ENCODE data around the gene SGF29. TPM values are rescaled to one million over a fixed set of nuclear protein-coding genes. Genes with fewer than 3 reads are reported as not detected.

The SGF29 gene
- polyA plus RNA-seq, 3 donors: 14.0 to 24.3 (median 18.8) TPM

GRCh38 chr16:28602529-28602928 is 48.8 kb downstream of the SGF29 start:
- Histone ChIP-seq H3K9me3 (replicated peaks in 1 of 2; ENCODE audit: control insufficient read depth in 1 of 2, insufficient read depth in 1 of 2, low read length in 2 of 2) (no peaks in the 10 kb centered on the region), H3K4me1 (ENCODE audit: control insufficient read depth in 1 of 2, insufficient read depth in 2 of 2, low read length in 2 of 2) (peaks cover 7 to 8% of the 10 kb centered on the region in 2 donors), H3K79me2 (ENCODE audit: insufficient read depth, low read length) (no peaks in the 10 kb centered on the region), H3K4me3 (replicated peaks in 1 of 3; ENCODE audit: low read depth in 2 of 3, low read length in 3 of 3) (no peak overlapping the region), H3K27ac (ENCODE audit: low read depth in 1 of 2, low read length in 2 of 2) (no peak overlapping the region), H2AFZ (ENCODE audit: insufficient read depth, low read depth, low read length, poor library complexity, severe bottlenecking) (no peak overlapping the region), H4K20me1 (ENCODE audit: insufficient read depth, low read length) (peaks cover 9% of the 10 kb centered on the region), H3K9ac (ENCODE audit: insufficient read depth, low read length, poor library complexity, severe bottlenecking) (no peak overlapping the region), H3K36me3 (replicated peaks in 1 of 2; ENCODE audit: control insufficient read depth in 1 of 2, insufficient read depth in 2 of 2, low read length in 2 of 2) (peaks cover 18 to 23% of the 10 kb centered on the region in 2 donors), H3K27me3 (ENCODE audit: control insufficient read depth in 2 of 2, insufficient read depth in 2 of 2, low read length in 2 of 2) (no peaks in the 10 kb centered on the region), H3K4me2 (replicated peaks; ENCODE audit: extremely low read depth, low read length, poor library complexity, severe bottlenecking) (no peak overlapping the region)
- intact Hi-C loops (cut with micrococcal nuclease): no loop called here
- no peak overlapping the region for H3K27ac Mint-ChIP-seq
- no peaks in the 10 kb centered on the region for H3K9me3 Mint-ChIP-seq
- H3K27me3 Mint-ChIP-seq (ENCODE audit: low read depth in 3 of 3): peaks cover 0 to 6% (median 5%) of the 10 kb centered on the region in 3 donors
- H3K4me3 Mint-ChIP-seq: no peak overlapping the region
- H3K4me1 Mint-ChIP-seq: peaks cover 17% of the 10 kb centered on the region
- no peak for DNase-seq
- TF ChIP-seq, protein P1, sequence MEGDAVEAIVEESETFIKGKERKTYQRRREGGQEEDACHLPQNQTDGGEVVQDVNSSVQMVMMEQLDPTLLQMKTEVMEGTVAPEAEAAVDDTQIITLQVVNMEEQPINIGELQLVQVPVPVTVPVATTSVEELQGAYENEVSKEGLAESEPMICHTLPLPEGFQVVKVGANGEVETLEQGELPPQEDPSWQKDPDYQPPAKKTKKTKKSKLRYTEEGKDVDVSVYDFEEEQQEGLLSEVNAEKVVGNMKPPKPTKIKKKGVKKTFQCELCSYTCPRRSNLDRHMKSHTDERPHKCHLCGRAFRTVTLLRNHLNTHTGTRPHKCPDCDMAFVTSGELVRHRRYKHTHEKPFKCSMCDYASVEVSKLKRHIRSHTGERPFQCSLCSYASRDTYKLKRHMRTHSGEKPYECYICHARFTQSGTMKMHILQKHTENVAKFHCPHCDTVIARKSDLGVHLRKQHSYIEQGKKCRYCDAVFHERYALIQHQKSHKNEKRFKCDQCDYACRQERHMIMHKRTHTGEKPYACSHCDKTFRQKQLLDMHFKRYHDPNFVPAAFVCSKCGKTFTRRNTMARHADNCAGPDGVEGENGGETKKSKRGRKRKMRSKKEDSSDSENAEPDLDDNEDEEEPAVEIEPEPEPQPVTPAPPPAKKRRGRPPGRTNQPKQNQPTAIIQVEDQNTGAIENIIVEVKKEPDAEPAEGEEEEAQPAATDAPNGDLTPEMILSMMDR (IDR thresholded peaks at IDR 0.05): no peak
- no CpG with 5 or more reads among the region's 6 CpGs for WGBS (ENCODE audit: insufficient coverage)
- peaks cover 36 to 45% of the 10 kb centered on the region in 2 donors for H3K36me3 Mint-ChIP-seq

- no peak for DNase-seq
- no peak overlapping the region for H3K9ac ChIP-seq (ENCODE audit: insufficient read depth, low read length, poor library complexity, severe bottlenecking)
- Mint-ChIP-seq H3K27me3 (ENCODE audit: low read depth in 3 of 3) (peaks cover 0 to 6% (median 5%) of the 10 kb centered on the region in 3 donors), H3K4me3 (no peak overlapping the region), H3K36me3 (peaks cover 44 to 54% of the 10 kb centered on the region in 2 donors), H3K27ac (peak overlapping the region in 5 of 7 donors; percentile 26 to 81 (median 54)), H3K9me3 (no peaks in the 10 kb centered on the region), H3K4me1 (peaks cover 21% of the 10 kb centered on the region)
- H3K4me3 ChIP-seq (replicated peaks in 1 of 3; ENCODE audit: low read depth in 2 of 3, low read length in 3 of 3): no peak overlapping the region
- TF ChIP-seq, protein P1 (IDR thresholded peaks at IDR 0.05): no peak
- H3K9me3 ChIP-seq (replicated peaks in 1 of 2; ENCODE audit: control insufficient read depth in 1 of 2, insufficient read depth in 1 of 2, low read length in 2 of 2): no peaks in the 10 kb centered on the region
- peaks cover 18 to 28% of the 10 kb centered on the region in 2 donors for H3K36me3 ChIP-seq (replicated peaks in 1 of 2; ENCODE audit: control insufficient read depth in 1 of 2, insufficient read depth in 2 of 2, low read length in 2 of 2)
- no peak overlapping the region for H3K4me2 ChIP-seq (replicated peaks; ENCODE audit: extremely low read depth, low read length, poor library complexity, severe bottlenecking)
- H3K79me2 ChIP-seq (ENCODE audit: insufficient read depth, low read length): peaks cover 6% of the 10 kb centered on the region
- intact Hi-C loops (cut with micrococcal nuclease): no loop called here
- peak overlapping the region in 1 of 2 donors; percentile 12 for H3K27ac ChIP-seq (ENCODE audit: low read depth in 1 of 2, low read length in 2 of 2)
- no peak overlapping the region for H2AFZ ChIP-seq (ENCODE audit: insufficient read depth, low read depth, low read length, poor library complexity, severe bottlenecking)
- no peaks in the 10 kb centered on the region for H3K27me3 ChIP-seq (ENCODE audit: control insufficient read depth in 2 of 2, insufficient read depth in 2 of 2, low read length in 2 of 2)
- WGBS (ENCODE audit: insufficient coverage): 77% methylated on average over 8 of the region's 11 CpGs
- H3K4me1 ChIP-seq (ENCODE audit: control insufficient read depth in 1 of 2, insufficient read depth in 2 of 2, low read length in 2 of 2): peaks cover 6 to 8% of the 10 kb centered on the region in 2 donors
- H4K20me1 ChIP-seq (ENCODE audit: insufficient read depth, low read length): peaks cover 17% of the 10 kb centered on the region
These were observed 49.9 kb downstream of the SGF29 start for GRCh38 chr16:28603381-28604185.

Data from CD14-positive monocyte (primary cell).